ENCODE data around the gene NDUFAF7.
"Not testable (repeated sequence)": the region's sequence is repeated elsewhere in the genome, so short reads cannot be mapped to it uniquely, and the experiment has no call there.

Gene NDUFAF7

GRCh38 chr2:37231241-37232130, at the start of gene NDUFAF7, which contains the start of gene CEBPZ:
TSS of gene NDUFAF7 (plus strand) at chr2:37231658. CDS start at chr2:37231706, 48 bp downstream.
TSS of gene CEBPZ (minus strand) at chr2:37231596. CDS start at chr2:37231567, 29 bp downstream.
- peak; percentile 88 to 89 for DNase-seq (ENCODE audit: low read depth in 2 of 2)

DNA sequence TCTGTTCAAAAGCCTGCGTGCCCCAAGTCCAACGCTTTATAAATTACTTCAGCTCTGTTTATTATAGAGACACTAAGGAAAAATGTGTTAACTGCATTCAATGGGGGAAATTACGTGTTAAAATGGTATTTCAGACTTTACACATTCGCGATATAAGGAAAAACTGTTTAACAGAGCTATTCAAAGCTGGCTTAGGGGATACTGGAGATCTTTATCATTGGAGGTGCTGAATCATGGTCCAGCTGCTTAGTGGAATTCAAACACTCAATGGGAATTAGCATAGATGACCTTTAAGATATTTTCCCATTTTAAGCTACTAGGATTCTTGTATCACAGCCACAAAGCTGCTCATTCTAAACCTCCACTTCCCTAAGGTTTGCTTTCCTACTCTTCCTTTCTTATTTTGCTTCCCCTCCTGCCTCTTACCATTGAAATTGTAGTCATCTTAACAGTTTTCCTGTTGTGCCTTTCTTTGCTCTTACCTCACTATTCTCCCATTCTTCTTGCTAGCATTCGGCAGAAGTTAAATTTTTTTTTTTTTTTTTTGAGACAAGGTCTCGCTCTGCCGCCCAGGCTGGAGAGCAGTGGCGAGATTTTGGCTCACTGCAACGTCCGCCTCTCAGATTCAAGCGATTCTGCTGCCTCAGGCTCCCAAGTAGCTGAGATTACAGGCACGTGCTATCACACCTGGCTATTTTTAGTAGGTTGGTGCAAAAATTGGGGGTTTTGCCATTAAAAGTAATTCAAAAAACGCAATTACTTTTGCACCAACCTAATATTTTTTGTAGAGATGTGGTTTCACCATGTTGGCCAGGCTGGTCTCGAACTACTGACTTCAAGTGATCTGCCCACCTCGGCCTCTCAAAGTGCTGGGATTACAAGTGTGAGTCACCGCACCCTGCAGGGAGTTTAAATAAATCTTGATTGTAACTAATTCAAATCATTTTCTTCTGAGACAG, 49.5 kb upstream of the NDUFAF7 start:
- no peak for DNase-seq (ENCODE audit: low read depth in 2 of 2)

GRCh38 chr2:37188570-37188969, 42.9 kb upstream of the NDUFAF7 start, which contains the start of gene SULT6B1:
TSS of gene SULT6B1 (minus strand) at chr2:37188670. CDS start at chr2:37188640, 30 bp downstream.
- DNase-seq (ENCODE audit: low read depth in 2 of 2) = no peak

GRCh38 chr2:37189452-37190153, 41.9 kb upstream of the NDUFAF7 start:
- no peak for DNase-seq (ENCODE audit: low read depth in 2 of 2)

DNA sequence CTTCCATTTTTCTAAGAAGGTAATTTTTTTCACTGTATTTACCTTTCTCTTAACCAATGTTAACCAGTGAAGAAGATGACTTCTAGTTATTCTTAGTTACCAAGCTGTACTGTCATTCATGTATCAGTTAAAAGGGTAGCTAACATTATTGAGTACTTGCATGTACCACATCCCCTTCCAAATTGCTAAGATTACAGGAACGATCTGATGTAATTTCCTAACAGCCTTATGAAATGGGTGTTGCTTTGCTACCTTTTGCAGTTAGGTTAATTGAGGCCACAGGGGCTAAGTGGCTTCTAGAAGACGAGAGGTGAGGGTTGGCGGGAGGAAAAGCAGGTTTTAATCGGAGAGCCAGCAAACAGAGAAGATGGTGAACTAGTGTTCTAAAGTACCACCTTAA, 41.2 kb upstream of the NDUFAF7 start:
- DNase-seq (ENCODE audit: low read depth in 2 of 2) = no peak

GRCh38 chr2:37191253-37191652, 40.2 kb upstream of the NDUFAF7 start:
- no peak for DNase-seq (ENCODE audit: low read depth in 2 of 2)

DNA sequence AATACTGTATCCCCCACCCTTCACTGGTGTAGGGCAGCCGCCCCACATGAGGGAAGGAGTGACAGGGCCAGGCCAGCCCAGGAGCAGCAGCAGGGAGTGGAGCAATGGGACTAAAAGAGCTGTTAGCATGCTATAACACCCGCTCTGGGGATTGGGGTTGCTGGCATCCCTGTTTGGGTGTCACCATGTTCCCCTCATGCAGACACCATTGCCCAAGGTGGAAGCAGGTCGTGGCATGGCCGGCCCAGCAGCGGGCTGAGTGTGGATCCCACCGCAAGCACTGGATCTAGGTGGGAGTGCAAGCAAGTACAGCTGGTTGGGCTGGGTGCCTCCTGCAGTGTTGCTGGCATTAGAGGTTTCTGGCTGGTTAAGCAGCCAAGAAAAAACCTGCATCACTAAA, 39.7 kb upstream of the NDUFAF7 start:
- no peak for DNase-seq (ENCODE audit: low read depth in 2 of 2)

DNA sequence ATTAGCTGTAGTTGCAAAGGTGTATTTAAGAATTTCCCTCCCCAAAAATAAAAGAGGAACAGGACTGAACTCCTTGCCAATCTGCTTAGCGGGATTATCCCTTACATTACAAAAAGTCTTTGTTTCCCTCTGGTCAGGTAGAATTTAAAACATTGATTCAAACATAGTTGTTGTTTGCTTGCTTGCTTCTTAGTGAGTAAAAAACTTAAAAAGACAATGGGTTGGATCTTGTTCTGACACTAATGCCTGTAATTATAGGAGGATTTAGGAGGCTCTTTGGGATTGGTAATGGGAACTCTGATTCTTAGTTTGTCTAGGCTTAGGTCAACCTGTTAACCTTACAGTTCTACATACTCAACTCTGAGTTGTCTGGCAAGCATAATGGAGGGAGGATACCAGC, 38.9 kb upstream of the NDUFAF7 start:
- no peak for DNase-seq (ENCODE audit: low read depth in 2 of 2)

GRCh38 chr2:37195862-37196319, 35.6 kb upstream of the NDUFAF7 start:
- not testable (repeated sequence) for DNase-seq (ENCODE audit: low read depth in 2 of 2)

- peak; percentile 82 to 83 for DNase-seq (ENCODE audit: low read depth in 2 of 2)
Measured at GRCh38 chr2:37196320-37197195, 34.9 kb upstream of the NDUFAF7 start, which contains the start of gene CEBPZOS. TSS of gene CEBPZOS (plus strand) at chr2:37196496. CDS start at chr2:37199705, 3,209 bp downstream.

GRCh38 chr2:37198681-37199065, 32.8 kb upstream of the NDUFAF7 start:
- no peak for DNase-seq (ENCODE audit: low read depth in 2 of 2)

GRCh38 chr2:37201208-37201607, 30.2 kb upstream of the NDUFAF7 start:
- DNase-seq (ENCODE audit: low read depth in 2 of 2) = no peak

DNA sequence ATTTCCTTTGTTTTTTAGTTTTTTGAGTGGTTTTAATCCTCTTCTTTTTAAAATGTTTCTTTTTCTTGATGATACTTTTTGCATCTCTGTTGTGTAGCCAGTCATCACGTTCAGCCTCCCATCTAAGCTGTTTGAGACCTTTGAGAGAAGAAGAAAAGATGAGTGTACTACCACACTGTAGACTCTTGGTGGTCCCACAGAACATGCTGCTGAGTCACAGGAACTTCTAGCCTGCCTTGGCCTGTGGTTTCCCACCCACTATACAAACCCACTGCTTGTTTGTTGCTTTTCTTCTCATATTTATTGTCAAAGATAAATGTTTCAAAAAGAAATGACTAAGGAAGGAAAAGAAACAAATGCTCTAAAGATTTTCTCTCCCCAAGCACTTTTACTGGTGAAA, 29.7 kb upstream of the NDUFAF7 start:
- DNase-seq (ENCODE audit: low read depth in 2 of 2) = peak in 1 of 2 donors; percentile 20

DNA sequence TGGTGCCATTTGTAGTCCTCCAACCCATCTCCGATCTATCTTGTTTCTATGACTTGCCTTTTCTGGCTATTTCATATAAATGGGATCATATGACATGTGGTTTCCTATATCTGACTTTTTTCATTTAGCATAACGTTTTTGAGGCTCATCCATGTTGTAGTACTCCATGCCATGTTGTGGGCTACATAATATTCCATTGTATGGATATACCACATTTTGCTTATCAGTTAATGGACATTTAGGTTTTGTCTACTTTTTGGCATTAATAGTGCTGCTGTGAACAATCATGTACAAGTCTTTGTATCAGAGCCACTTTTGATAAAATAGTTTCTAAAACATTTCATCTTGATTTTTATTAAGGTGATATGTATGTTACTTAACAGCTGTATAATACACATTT, 27.8 kb upstream of the NDUFAF7 start:
- no peak for DNase-seq (ENCODE audit: low read depth in 2 of 2)

GRCh38 chr2:37205071-37205661, 26.3 kb upstream of the NDUFAF7 start:
- not testable (repeated sequence) for DNase-seq (ENCODE audit: low read depth in 2 of 2)

- DNase-seq (ENCODE audit: low read depth in 2 of 2) = no peak
Measured at GRCh38 chr2:37205689-37206341, 25.6 kb upstream of the NDUFAF7 start.

DNA sequence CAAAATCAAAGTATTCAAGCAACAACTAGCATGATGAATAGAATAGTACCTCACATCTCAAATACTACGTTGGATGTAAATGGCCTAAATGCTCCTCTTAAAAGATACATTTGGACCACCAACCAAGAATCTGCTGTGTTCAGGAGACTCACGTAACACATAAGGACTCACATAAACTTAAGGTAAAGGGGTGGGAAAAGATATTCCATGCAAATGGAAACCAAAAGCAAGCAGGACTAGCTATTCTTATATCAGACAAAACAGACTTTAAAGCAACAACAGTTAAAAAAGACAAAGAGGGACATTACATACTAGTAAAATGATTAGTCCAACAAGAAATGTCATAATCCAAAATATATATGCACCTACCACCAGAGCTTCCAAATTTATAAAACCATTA, 24.7 kb upstream of the NDUFAF7 start:
- DNase-seq (ENCODE audit: low read depth in 2 of 2) = not testable (repeated sequence)

DNA sequence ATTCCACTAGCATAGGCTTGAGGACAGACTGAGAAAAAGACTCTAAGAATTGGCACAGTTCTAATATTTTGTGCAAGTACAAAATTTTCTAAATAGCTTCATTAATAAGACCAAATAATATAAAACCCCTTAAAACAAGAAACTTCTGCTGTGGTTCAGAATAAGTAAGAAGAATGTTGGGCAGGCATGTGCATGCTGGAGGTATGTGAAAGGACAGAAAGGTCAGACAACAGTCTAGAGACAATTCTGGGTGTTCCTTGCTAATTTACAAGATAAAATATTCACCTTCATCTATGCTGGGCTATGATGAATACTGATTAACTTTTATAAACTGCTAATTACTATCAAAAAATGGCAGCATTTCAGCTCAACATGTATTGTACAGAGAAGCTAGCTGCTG, 20.2 kb upstream of the NDUFAF7 start:
- no peak for DNase-seq (ENCODE audit: low read depth in 2 of 2)

DNA sequence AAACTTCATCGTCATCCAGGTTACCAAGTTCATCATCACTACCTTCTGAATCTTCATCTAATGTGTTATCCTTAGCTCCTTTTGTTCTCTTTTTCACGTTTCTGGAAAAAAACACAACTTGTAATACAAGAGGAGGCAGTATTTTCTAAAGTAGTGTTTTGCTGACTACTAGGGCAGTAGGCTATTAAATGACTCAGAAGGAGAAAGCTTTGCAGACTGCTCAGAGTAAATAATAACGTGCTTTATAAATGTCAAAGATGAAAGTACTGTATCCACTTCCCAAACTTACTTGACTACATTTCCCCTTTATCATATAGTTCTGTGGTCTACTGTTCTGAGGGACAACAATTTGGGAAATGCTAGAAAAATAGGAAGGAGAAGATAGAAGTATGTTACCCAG, 19.5 kb upstream of the NDUFAF7 start:
- no peak for DNase-seq (ENCODE audit: low read depth in 2 of 2)

Measured in stimulated activated CD4-positive, alpha-beta T cell treated with anti-CD3 and anti-CD28 coated beads, Interleukin-15, amount 100 ng/mL, for 48 hours (primary cell).